Activated CD8-positive, alpha-beta T cell treated with anti-CD3 and anti-CD28 coated beads for 36 hours (primary cell): ENCODE data around the gene ERBB4. TPM values are rescaled to one million over a fixed set of nuclear protein-coding genes. Genes with fewer than 3 reads are reported as not detected.

ENCODE experiments used
- ATAC-seq: fragments of 200-7000 bp; cut with Tn5 transposase; one replicate; pipeline ENCODE4 v1.10.0; 2021; ENCODE audit warnings: mild to moderate bottlenecking, moderate library complexity
- CTCF ChIA-PET: fragments of 350-600 bp; sonication (Branson Sonifier 250); formaldehyde crosslinking; loops from one replicate; lab custom pipeline; 2021; ENCODE audit warnings: antibody characterized with exemption; lab: Charles Lee
- POLR2A ChIA-PET: fragments of 350-600 bp; sonication (Branson Sonifier 250); formaldehyde crosslinking; loops from one replicate; lab custom pipeline; 2021; ENCODE audit warnings: antibody characterized with exemption; lab: Charles Lee
- DNase-seq: peaks from one replicate; pipeline ENCODE4 v3.0.0-alpha.2; 2020
- H3K27ac Mint-ChIP-seq: one replicate; pipeline ENCODE4 v1.8.0; 2021; ENCODE audit warnings: mild to moderate bottlenecking, mixed read lengths
- H3K27me3 Mint-ChIP-seq: one replicate; pipeline ENCODE4 v1.8.0; 2021; ENCODE audit warnings: mixed read lengths
- H3K36me3 Mint-ChIP-seq: one replicate; pipeline ENCODE4 v1.8.0; 2021; ENCODE audit warnings: low read depth, mixed read lengths
- H3K4me1 Mint-ChIP-seq: one replicate; pipeline ENCODE4 v1.8.0; 2021; ENCODE audit warnings: low read depth, mixed read lengths
- H3K4me3 Mint-ChIP-seq: one replicate; pipeline ENCODE4 v1.8.0; 2021; ENCODE audit warnings: mild to moderate bottlenecking, moderate library complexity, mixed read lengths
- H3K9me3 Mint-ChIP-seq: one replicate; pipeline ENCODE4 v1.8.0; 2021; ENCODE audit warnings: mixed read lengths
- CTCF ChIP-seq: fragments of 200-600 bp; IDR thresholded peaks from one replicate; pipeline ENCODE4 v1.8.0; 2022; ENCODE audit warnings: antibody characterized with exemption, mild to moderate bottlenecking
- intact Hi-C: fragments of 100-400 bp; cut with micrococcal nuclease; formaldehyde crosslinking; loops from one replicate; pipeline ENCODE4 v1.10.0; 2022
- total RNA-seq, 2 experiments: library from RNA; stranded (reverse); gene quantifications; one replicate each; pipeline ENCODE4 v1.2.3, GENCODE V29; 2021

The ERBB4 gene
- total RNA-seq, 2 experiments from 2014 or later: not detected

- intact Hi-C loops: no loop called here
- no peak overlapping the region for H3K27ac Mint-ChIP-seq
- DNase-seq (no peak), ATAC-seq (no peak)
- H3K9me3 Mint-ChIP-seq: peaks cover 4% of the 10 kb centered on the region
- no peak for TF ChIP-seq CTCF
- H3K36me3 Mint-ChIP-seq: no peaks in the 10 kb centered on the region
- POLR2A ChIA-PET: no interaction called here
- no peak overlapping the region for H3K4me3 Mint-ChIP-seq
- CTCF ChIA-PET: no interaction called here
- H3K4me1 Mint-ChIP-seq: no peaks in the 10 kb centered on the region
- no peaks in the 10 kb centered on the region for H3K27me3 Mint-ChIP-seq
Measured at GRCh38 chr2:211367293-211367692, 1171.3 kb downstream of the ERBB4 start.

- Mint-ChIP-seq H3K36me3 (no peaks in the 10 kb centered on the region), H3K4me1 (no peaks in the 10 kb centered on the region), H3K27me3 (no peaks in the 10 kb centered on the region), H3K4me3 (no peak overlapping the region), H3K9me3 (peaks cover 2% of the 10 kb centered on the region), H3K27ac (no peak overlapping the region)
- CTCF ChIA-PET: no interaction called here
- TF ChIP-seq CTCF: no peak
- POLR2A ChIA-PET: no interaction called here
- no peak for DNase-seq
- no peak for ATAC-seq
- intact Hi-C loops: no loop called here
Measured at GRCh38 chr2:211364911-211365310, 1173.7 kb downstream of the ERBB4 start.

GRCh38 chr2:211361383-211361782 lies 1177.2 kb downstream of the ERBB4 start:
- Mint-ChIP-seq H3K9me3 (peaks cover 4% of the 10 kb centered on the region), H3K36me3 (no peaks in the 10 kb centered on the region), H3K4me3 (no peak overlapping the region), H3K4me1 (no peaks in the 10 kb centered on the region), H3K27me3 (no peaks in the 10 kb centered on the region), H3K27ac (no peak overlapping the region)
- intact Hi-C loops: no loop called here
- ChIA-PET CTCF (no interaction called here), POLR2A (no interaction called here)
- no peak for TF ChIP-seq CTCF
- no peak for DNase-seq
- ATAC-seq: no peak

GRCh38 chr2:211359347-211359746 lies 1179.3 kb downstream of the ERBB4 start:
- no peak for TF ChIP-seq CTCF
- Mint-ChIP-seq H3K9me3 (peaks cover 3% of the 10 kb centered on the region), H3K27ac (no peak overlapping the region), H3K4me1 (no peaks in the 10 kb centered on the region), H3K4me3 (no peak overlapping the region), H3K36me3 (no peaks in the 10 kb centered on the region), H3K27me3 (no peaks in the 10 kb centered on the region)
- DNase-seq (no peak), ATAC-seq (no peak)
- POLR2A ChIA-PET: no interaction called here
- intact Hi-C loops: no loop called here
- CTCF ChIA-PET: no interaction called here

- Mint-ChIP-seq H3K4me1 (no peaks in the 10 kb centered on the region), H3K27me3 (no peaks in the 10 kb centered on the region), H3K27ac (no peak overlapping the region), H3K36me3 (no peaks in the 10 kb centered on the region), H3K9me3 (peaks cover 3% of the 10 kb centered on the region), H3K4me3 (no peak overlapping the region)
- CTCF ChIA-PET: no interaction called here
- TF ChIP-seq CTCF: no peak
- intact Hi-C loops: no loop called here
- no peak for ATAC-seq
- DNase-seq: no peak
- POLR2A ChIA-PET: no interaction called here
Measured at GRCh38 chr2:211358504-211358903, 1180.1 kb downstream of the ERBB4 start.
